Epithelial cell of alveolus of lung (primary cell): ENCODE results near the gene MCC. TPM values are rescaled to one million over a fixed set of nuclear protein-coding genes. Genes with fewer than 3 reads are reported as not detected.

Experiments
- total RNA-seq: library from RNA; depleted of rRNA; stranded (reverse); fragments of >200 nt; gene quantifications from 2 replicates; pipeline ENCODE4 v1.2.1, GENCODE V29; 2015

Gene MCC
- total RNA-seq = 19.3 and 38.4 TPM in 2 replicates

DNA sequence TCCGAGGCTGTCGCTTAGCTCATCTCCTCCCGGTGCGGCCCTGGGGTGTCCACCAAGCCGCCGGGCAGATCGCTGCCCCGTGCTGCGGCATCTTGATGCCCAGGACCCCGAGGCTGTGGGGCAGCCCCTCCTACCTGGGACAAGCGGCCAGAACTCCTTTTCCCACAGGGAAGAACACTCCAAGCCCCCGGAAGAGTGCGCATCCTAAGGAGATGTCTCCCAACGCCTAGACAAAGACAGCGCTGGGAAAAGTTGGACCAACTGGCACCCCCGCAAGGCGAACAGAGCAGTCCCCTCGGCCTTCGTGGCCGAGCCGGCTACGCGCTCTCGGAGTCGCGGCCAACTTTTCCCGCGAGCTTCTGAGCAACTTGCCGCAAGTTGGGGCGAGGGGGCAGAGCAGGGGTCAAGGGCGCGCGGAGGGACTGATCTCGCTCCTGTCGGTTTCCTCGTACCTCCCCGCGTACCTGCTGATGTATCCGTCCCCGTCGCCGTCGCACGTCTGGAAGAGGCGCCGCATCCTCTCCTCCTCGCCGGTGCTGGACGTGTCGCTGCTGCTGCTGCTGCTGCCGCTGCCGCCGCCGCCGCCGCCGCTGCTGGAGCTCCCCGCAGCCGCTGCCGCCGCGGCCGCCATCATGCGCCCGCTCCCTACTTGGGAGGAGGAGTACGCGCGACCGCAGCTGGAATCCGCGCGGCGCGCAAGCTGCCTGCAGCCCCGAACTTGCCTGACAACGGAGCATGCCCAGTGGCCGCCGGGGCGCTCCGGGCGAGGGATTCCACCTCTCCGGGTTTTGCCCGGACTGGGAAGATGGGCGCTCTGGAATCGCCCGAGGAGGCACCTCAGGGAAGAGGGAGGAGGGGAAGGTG, at the start of gene MCC:
Gene MCC, minus strand, starts transcription at position 673 of the 864 bp plus-strand sequence.

DNA sequence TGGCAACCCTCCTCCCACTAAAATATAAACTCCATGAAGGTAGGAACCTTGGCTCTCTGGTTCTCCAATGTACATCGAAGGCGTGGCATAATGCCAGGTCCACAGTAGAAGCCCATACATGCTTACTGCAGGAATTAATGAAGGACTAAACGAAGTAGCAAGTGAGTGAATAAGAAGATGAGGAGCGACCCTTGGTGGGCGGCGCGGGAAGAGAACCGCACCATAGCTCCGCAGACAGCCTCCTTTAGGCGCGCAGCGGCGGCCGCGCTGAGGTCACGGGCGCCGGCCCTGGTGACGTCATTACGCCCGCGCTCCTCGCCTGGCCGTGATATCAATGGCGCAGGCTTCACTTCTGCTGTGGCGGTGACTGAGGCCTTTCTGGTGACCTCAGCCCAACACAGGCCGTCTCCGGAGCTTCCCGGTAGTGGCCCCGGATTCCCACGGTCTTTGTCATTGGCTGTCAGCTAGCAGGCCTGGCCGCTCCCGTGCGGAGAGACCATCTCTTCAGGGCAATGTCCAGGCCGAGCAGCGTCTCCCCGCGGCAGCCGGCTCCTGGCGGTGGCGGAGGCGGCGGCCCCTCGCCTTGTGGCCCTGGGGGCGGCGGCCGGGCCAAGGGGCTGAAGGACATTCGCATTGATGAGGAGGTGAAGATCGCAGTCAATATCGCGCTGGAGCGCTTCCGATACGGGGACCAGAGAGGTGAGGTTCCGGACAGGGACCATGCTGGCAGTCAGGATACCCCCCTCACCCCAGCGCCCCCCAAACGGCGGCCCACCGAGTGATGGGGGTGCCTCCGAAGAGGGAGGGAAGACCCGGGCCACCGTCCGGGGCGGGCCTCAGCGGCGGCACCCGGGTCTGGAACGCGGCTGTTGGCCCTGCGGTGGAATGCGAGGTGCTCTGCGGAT, 25.4 kb upstream of the MCC start, which contains the start of gene YTHDC2:
Gene YTHDC2, plus strand, starts transcription at position 311 of the 905 bp plus-strand sequence. Its CDS starts 202 bp downstream, at position 513.

DNA sequence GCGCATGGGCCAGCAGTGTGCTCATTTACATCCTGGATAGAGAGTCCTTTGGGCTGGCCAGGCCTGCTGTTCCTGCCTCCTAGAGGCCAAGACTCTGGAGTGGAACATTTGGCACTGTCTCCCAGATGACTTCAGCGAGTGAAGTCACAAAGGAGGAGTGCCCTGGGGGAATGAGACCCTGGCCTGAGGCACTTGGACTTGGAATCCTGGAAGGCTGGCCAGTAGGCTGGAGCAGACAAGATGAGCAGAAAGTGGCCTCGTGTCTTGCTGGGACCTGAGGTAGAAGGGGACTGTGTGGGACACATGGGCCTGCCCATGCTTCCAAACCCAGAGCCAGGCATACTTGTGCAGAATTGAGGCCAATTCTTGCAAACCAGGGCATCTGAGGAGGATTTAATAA, 53.4 kb downstream of the MCC start, which contains the start of gene TSSK1B:
Gene TSSK1B, minus strand, starts transcription at position 101 of the 400 bp plus-strand sequence. CDS start 150 bp downstream, outside the sequence.

DNA sequence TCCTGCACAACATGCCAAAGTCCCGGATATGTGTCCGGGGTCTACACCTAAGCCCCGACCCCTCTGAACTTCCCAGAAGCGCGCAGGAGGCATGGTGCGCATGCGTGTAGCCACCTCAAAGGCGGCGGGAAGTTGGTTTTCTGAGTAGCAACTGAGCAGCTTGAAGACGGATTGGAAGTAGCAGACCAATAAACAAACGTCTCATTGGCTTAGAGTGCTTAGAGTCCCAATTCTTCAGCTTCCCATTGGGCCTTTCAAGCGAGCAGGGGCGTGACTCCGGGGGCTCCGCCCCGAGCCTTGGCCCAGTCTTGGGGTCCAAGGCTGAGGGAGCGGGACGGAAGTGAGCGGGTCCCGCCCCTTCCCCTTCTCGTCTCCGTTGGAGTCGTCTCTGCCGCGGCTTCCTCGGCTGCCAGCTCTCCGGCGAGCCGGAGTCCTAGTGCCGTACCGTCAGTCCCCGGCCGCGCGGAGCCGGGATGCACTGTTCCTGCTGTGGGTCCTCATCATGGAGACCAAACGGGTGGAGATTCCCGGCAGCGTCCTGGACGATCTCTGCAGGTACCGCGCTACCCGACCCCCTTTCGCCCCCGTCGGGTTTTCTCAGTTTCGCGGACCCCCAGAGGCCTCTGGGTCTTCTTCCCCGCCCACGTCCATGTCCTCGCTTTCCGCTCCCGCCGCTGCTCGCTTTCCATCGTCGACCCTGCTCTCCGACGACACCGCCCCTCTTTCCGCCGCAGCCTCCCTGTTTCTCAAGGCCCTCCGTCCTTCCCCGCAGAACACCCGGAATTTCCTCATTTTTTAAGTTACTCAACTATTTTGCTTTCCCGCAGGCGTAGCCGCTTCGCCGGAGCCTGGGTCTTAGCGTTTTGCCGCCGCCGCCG, 511.6 kb downstream of the MCC start, which contains the start of gene DCP2:
Gene DCP2, plus strand, starts transcription at position 367 of the 878 bp plus-strand sequence. Its CDS starts 136 bp downstream, at position 503.

Other genes with a start within 250 kb of the MCC start
- 0.26 and 0.48 TPM in 2 replicates for gene TSSK1B, start 53.5 kb downstream of the MCC start, total RNA-seq
- 6.5 and 9.8 TPM in 2 replicates for gene YTHDC2, start 25.2 kb upstream of the MCC start, total RNA-seq